Immature natural killer cell (primary cell): ENCODE measurements around the gene RCSD1. TPM values are rescaled to one million over a fixed set of nuclear protein-coding genes. Genes with fewer than 3 reads are reported as not detected.
"Not testable (repeated sequence)": the region's sequence is repeated elsewhere in the genome, so short reads cannot be mapped to it uniquely, and the experiment has no call there.

ENCODE experiments used
- DNase-seq, 3 donors: peaks; one replicate each; pipeline ENCODE4 v3.0.0; 2022; ENCODE audit warnings: mixed read lengths in 1 of 3
- H3K27ac Mint-ChIP-seq, 6 donors: one replicate each; pipeline ENCODE4 v1.8.0; 2020; ENCODE audit warnings: mixed read lengths in 6 of 6, mild to moderate bottlenecking in 5 of 6, inconsistent platforms in 4 of 6, moderate library complexity in 3 of 6
- H3K27me3 Mint-ChIP-seq, 3 donors: one replicate each; pipeline ENCODE4 v1.8.0; 2020 to 2021; ENCODE audit warnings: low read depth in 3 of 3, mild to moderate bottlenecking in 3 of 3, mixed read lengths in 3 of 3, moderate library complexity in 3 of 3, inconsistent platforms in 1 of 3
- H3K36me3 Mint-ChIP-seq, 3 donors: one replicate each; pipeline ENCODE4 v1.8.0; 2020; ENCODE audit warnings: mixed read lengths in 3 of 3, inconsistent platforms in 2 of 3, mild to moderate bottlenecking in 2 of 3
- H3K4me1 Mint-ChIP-seq, 2 donors: one replicate each; pipeline ENCODE4 v1.8.0; 2020; ENCODE audit warnings: inconsistent platforms in 2 of 2, mild to moderate bottlenecking in 2 of 2, mixed read lengths in 2 of 2, moderate library complexity in 1 of 2
- H3K4me3 Mint-ChIP-seq, 5 donors: one replicate each; pipeline ENCODE4 v1.8.0; 2020; ENCODE audit warnings: mild to moderate bottlenecking in 5 of 5, mixed read lengths in 5 of 5, inconsistent platforms in 3 of 5, moderate library complexity in 3 of 5
- H3K9me3 Mint-ChIP-seq, 6 donors: one replicate each; pipeline ENCODE4 v1.8.0; 2020; ENCODE audit warnings: mild to moderate bottlenecking in 6 of 6, mixed read lengths in 6 of 6, inconsistent platforms in 4 of 6, moderate library complexity in 3 of 6
- polyA plus RNA-seq, 3 donors: library from polyadenylated mRNA; unstranded; fragments of 300-500 nt; fragmentation: Illumina TruSeq; gene quantifications; one replicate each; pipeline ENCODE4 v1.2.3, GENCODE V29; 2021

RCSD1 gene
- polyA plus RNA-seq, 3 donors from 2014 or later: 96.2 to 179 (median 129) TPM

DNA sequence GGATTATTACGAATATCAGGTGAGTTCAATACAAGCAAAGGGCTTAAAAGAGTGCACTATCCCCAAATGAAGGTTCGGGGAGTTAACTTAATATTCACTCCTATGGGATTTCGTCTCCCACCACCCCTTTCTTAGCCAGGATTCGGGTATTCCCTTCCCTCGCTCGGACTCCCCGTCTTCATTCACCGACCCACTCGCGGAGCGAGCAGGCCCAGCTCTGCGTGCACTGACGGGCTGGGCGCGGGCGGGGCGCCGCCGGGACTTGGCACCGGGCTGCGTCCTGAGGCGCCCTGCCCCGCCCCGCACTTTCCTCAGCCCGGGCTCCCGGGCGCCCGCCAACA lies 84.0 kb downstream of the RCSD1 start:
- peak overlapping the region in 5 of 6 donors; percentile 5 to 95 (median 65) for H3K27ac Mint-ChIP-seq
- H3K27me3 Mint-ChIP-seq: peaks cover 19 to 43% (median 24%) of the 10 kb centered on the region in 3 donors
- peak overlapping the region; percentile 85 to 96 (median 95) for H3K4me3 Mint-ChIP-seq
- peaks cover 27 to 39% of the 10 kb centered on the region in 2 donors for H3K4me1 Mint-ChIP-seq
- DNase-seq: no peak
- H3K36me3 Mint-ChIP-seq: no peaks in the 10 kb centered on the region
- H3K9me3 Mint-ChIP-seq: peaks cover 0 to 3% (median 0%) of the 10 kb centered on the region in 6 donors

DNA sequence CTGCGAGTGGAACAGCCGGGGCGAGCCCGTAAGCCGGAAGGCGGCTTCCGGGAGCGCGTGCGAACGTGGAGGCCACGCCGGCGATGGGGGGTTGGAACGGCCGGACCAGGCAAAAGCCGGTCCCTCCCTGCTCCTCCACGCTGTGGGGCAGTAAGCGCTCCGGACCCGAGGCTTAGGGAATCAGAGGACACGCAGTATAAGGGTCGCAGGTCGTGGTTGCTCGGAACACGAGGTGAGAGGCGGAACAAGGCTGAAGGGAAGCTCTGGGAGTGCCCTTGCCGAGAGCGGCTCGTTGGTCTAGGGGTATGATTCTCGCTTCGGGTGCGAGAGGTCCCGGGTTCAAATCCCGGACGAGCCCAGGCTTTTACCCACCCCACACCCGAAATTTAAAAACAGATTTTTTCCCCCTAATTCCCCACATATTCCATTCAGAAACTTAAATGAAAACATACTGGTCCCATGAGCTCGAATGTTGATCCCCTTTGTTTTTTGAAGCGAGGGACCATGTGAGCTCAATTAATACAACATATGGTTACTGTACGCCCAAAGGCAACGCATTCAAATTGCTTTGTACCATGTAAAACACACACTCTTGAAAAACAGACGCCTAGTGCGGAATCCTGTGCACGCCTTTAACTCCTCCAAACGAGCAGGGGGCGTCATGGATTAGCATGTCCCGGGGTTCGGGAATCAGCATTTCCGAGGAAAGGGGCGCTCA lies 84.6 kb downstream of the RCSD1 start:
- Mint-ChIP-seq H3K9me3 (peaks cover 0 to 3% (median 0%) of the 10 kb centered on the region in 6 donors), H3K4me3 (peak overlapping the region; percentile 85 to 96 (median 95)), H3K4me1 (peaks cover 26 to 36% of the 10 kb centered on the region in 2 donors), H3K27ac (peak overlapping the region; percentile 67 to 93 (median 82)), H3K27me3 (peaks cover 19 to 43% (median 24%) of the 10 kb centered on the region in 3 donors), H3K36me3 (no peaks in the 10 kb centered on the region)
- DNase-seq: peak; percentile 84 to 90 (median 88)

DNA sequence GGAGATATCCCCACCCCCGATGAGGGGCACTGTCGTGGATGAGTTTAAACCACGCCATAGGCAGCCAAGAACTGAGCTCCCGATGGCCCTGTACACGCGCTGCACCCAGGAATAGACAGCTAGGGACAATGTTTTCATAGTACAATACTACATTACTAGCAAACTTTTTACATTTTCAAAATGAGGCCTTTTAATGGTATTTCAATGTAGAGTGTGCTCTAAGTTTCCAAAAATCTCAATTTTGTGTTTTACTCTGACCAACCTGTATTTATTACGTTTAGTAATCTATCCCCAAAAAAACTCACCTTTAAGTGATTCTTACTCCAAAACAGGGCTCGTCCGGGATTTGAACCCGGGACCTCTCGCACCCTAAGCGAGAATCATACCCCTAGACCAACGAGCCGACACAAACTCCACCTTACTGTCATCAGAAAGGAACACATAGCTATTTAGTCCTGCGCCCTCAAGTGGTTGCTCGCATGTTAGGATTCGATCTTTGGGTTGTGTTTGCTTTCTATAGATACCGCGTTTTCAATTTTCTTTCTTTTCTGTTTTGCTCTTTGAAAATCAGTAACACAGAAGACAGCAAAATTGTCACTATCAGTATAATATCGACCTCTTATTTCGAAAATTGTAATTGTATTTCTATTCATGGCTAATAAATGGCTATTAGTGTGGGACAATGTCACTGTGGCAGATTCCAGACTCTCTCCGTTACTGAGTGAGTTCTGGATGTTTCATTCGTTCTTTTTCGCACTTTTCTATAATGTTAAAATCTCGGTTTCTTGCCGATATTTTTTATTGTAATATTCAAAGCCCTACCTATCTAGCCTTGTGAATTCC lies 85.3 kb downstream of the RCSD1 start:
- no peaks in the 10 kb centered on the region for H3K36me3 Mint-ChIP-seq

DNA sequence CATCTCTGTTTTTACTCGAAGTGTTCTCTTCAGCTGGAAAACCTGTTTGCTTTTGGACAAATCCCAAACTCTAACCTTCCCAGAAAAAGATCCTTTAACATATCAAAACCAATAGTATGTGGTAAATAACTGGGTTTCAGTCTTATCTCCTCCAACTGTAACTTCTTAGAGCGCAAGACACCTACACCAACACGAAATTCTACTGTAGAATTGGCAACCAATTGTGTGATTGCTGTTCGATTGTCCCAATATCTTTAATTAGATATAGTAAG lies 85.9 kb downstream of the RCSD1 start:
- no peak for DNase-seq

More for the DNA sequence above, 85.3 kb downstream of the RCSD1 start:
- Mint-ChIP-seq H3K9me3 (peaks cover 0 to 3% (median 0%) of the 10 kb centered on the region in 6 donors), H3K27ac (peak overlapping the region; percentile 76 to 93 (median 86)), H3K4me3 (peak overlapping the region; percentile 85 to 96 (median 95)), H3K27me3 (peaks cover 19 to 43% (median 26%) of the 10 kb centered on the region in 3 donors), H3K4me1 (peaks cover 28 to 36% of the 10 kb centered on the region in 2 donors)
- peak; percentile 83 to 89 (median 87) for DNase-seq

DNA sequence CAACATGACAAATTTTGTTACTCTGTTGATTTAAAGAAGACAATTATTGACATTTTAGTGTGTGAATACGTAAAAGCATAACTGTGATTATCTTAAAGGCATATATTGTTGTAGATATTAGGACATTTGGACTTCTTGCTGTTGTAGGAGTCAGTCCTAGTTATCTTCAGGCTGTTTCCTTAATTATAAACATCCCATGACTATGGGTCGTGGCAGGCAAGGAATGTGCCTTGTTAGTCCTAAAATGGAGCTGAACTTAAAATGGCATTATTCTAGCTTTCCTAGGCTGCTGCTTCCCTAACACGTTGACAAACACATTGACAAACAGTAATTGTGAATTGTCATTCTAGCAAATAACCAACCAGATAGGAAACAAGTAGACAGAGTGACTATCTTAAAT lies 87.3 kb downstream of the RCSD1 start:
- peaks cover 21 to 43% (median 30%) of the 10 kb centered on the region in 3 donors for H3K27me3 Mint-ChIP-seq
- DNase-seq: no peak
- H3K4me3 Mint-ChIP-seq: peak overlapping the region; percentile 52 to 96 (median 89)
- H3K4me1 Mint-ChIP-seq: peaks cover 36 to 47% of the 10 kb centered on the region in 2 donors
- peak overlapping the region in 2 of 6 donors; percentile 15 to 46 for H3K27ac Mint-ChIP-seq
- no peaks in the 10 kb centered on the region for H3K36me3 Mint-ChIP-seq
- H3K9me3 Mint-ChIP-seq: peaks cover 0 to 3% (median 0%) of the 10 kb centered on the region in 6 donors

More for the DNA sequence above, 85.9 kb downstream of the RCSD1 start:
- H3K27ac Mint-ChIP-seq: peak overlapping the region; percentile 69 to 93 (median 86)
- peak overlapping the region; percentile 85 to 96 (median 95) for H3K4me3 Mint-ChIP-seq
- peaks cover 0 to 3% (median 0%) of the 10 kb centered on the region in 6 donors for H3K9me3 Mint-ChIP-seq
- H3K4me1 Mint-ChIP-seq: peaks cover 30 to 38% of the 10 kb centered on the region in 2 donors
- H3K36me3 Mint-ChIP-seq: no peaks in the 10 kb centered on the region
- H3K27me3 Mint-ChIP-seq: peaks cover 19 to 43% (median 27%) of the 10 kb centered on the region in 3 donors

DNA sequence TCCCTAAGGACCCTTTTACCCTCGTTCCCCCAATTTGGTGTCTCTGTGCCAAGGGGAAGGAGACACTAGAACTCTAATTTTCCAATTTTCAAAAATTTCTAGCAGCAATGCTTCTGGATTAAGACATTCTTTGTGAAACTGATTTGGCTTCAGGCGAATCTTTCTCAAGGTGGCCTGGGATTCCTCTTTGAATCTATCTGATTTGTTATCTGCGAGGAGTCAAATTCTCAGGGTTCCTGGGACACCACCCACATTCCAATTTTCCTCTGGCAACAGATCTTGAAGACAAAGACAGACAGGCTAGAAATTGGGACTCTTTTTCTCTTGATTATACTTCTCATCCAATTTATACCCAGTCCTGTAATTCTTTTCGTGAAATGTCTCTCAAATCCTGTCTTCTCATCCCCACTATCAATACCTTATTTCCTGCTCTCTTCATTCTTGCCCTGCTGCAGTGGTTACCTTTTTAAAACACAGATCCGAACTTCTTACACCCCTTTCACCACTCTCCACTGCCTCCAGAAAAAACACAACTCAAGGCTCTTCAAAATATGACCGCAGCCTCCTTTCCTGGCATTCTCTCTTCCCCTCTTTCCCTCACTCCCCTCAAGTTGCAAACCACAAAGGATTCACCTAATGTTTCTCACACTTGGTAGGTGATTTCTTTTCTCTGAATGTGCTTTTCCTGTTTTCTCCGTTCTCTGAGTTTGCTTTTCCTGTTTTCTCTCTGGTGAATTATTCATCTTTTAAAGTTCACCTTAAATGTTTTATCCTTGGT lies 89.1 kb downstream of the RCSD1 start:
- Mint-ChIP-seq H3K36me3 (no peaks in the 10 kb centered on the region), H3K27me3 (peaks cover 15 to 28% (median 24%) of the 10 kb centered on the region in 3 donors), H3K9me3 (peaks cover 0 to 3% (median 0%) of the 10 kb centered on the region in 6 donors), H3K4me1 (peaks cover 34 to 48% of the 10 kb centered on the region in 2 donors), H3K27ac (no peak overlapping the region), H3K4me3 (no peak overlapping the region)
- DNase-seq: no peak

DNA sequence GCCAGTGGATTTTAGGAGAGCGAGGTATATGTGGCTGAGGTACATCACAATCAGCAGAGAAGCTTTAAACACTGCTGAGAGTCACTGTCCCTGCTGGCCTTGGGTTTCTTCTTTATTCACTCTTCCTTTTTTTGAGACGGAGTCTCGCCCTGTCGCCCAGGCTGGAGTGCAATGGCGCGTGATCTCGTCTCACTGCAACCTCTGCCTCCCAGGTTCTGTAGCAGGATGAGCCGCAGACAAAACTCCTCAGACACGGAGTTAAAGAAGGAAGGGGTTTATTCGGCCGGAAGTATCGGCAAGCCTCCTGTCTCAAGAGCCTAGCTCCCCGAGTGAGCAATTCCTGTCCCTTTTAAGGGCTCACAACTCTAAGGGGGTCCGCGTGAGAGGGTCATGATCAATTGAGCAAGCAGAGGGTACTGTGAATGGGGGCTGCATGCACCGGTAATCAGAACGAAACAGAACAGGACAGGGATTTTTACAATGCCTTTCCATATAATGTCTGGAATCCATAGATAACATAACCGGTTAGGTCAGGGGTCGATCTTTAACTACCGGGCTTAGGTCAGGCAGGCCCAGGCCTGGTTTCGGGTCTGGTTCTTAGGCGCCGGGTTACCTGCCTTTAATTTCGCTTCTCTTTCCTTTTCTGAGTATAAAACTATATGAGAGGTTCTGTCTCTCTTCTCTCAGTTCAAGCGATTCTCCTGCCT lies 89.8 kb downstream of the RCSD1 start:
- DNase-seq: not testable (repeated sequence)
- Mint-ChIP-seq H3K27ac (peak overlapping the region in 1 of 6 donors; percentile 37), H3K4me1 (peaks cover 31 to 43% of the 10 kb centered on the region in 2 donors)

DNA sequence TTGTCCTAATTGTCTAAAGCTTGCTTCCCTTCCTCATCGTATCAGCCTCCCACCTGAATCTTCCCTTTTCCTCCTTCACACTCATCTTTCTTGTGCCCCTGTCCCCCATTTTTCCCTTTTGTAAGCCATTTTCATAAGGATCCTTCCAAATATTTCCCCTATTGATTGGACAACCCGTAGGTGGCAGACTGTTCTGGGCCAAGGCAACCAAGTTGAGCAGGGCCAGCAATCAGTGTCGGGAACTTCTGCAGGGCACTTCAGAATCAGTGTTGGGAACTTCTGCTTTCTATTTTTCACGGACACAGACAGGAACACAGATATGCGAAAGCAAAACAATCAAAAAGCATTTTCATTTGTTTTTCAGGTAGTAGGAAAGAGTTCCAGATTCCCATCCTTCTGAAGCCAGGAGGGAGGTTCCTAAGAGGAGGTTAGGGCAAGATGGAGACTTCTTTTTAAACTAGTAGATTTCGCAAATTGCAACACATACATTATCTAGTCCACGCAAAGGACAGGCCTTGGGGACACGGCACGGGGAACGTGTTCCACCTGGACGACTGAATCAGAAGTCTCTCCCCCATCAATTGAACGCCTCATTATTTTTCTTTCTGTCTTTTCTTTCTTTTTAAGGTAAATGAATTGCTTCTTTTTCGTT lies 91.1 kb downstream of the RCSD1 start:
- Mint-ChIP-seq H3K36me3 (peaks cover 0 to 8% (median 0%) of the 10 kb centered on the region in 3 donors), H3K4me1 (peaks cover 22 to 30% of the 10 kb centered on the region in 2 donors), H3K9me3 (no peaks in the 10 kb centered on the region), H3K27me3 (peaks cover 2 to 14% (median 9%) of the 10 kb centered on the region in 3 donors), H3K27ac (peak overlapping the region; percentile 41 to 77 (median 63)), H3K4me3 (peak overlapping the region; percentile 90 to 98 (median 96))
- DNase-seq: no peak

More for the DNA sequence above, 89.8 kb downstream of the RCSD1 start:
- H3K36me3 Mint-ChIP-seq, H3K9me3 Mint-ChIP-seq, H3K4me3 Mint-ChIP-seq: not testable (repeated sequence)
- peaks cover 9 to 20% (median 19%) of the 10 kb centered on the region in 3 donors for H3K27me3 Mint-ChIP-seq

DNA sequence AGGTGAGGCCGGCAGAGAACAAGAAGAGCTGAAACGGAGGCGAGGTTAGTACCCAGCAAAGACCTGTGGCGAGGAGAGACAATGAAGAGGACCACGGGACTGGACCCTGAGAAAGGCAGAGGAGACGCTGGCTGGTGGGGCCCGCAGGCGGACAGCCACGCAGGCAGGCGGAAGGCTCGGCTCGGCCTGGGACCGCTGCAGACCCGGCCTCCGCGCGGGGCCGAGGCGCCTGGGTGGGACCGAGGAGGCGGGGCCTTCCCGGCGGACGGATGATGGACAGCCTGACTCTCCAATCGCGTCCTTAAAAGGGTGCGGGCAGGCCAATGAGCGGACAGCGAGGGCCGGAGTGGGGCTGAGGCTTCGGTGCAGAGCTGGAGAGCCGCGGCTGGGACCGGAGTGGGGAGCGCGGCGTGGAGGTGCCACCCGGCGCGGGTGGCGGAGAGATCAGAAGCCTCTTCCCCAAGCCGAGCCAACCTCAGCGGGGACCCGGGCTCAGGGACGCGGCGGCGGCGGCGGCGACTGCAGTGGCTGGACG lies 91.7 kb downstream of the RCSD1 start, which contains the start of gene MPZL1:
Gene MPZL1 (plus strand): TSS at position 366 of the 535 bp plus-strand sequence. CDS start 170 bp downstream, outside the sequence.
- H3K27ac Mint-ChIP-seq: peak within 1 kb of the TSS; percentile 68 to 88 (median 76)

DNA sequence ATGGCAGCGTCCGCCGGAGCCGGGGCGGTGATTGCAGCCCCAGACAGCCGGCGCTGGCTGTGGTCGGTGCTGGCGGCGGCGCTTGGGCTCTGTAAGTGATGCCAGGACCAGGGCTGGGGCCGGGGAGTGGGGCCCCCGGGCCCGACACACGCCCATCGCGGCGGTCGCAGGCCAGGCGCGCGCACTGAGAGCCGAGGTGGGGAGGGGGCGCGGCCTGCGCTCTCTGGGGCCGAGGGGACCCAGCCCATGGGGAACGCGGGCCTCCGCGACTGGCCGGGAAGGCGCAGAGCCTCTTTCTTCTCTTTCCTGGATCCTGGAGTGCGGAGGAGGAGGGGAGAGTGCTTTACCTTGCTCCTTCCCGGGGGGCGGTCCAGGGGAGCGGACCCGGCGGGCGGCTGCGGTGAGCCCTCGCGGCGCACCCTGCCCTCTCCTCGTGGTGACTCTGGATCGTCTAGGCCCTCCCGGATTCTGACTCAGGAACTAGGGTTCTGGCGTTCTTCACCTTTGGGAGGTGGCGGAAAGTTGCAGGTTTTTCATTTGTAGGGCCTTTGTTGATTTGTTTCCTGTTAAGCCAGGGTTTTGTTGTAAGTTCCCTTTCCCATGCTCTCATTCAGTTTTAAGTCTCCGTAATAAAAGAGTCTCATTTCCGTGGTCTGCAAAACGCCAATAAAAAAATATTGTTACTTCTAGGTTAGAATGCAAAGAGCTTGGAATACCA lies 92.3 kb downstream of the RCSD1 start:
- DNase-seq: peak in 2 of 3 donors; percentile 19 to 27
- Mint-ChIP-seq H3K27me3 (peaks cover 0 to 15% (median 2%) of the 10 kb centered on the region in 3 donors), H3K9me3 (no peaks in the 10 kb centered on the region), H3K4me3 (peak overlapping the region; percentile 90 to 98 (median 96)), H3K36me3 (peaks cover 0 to 12% (median 0%) of the 10 kb centered on the region in 3 donors), H3K27ac (peak overlapping the region in 4 of 6 donors; percentile 7 to 77 (median 46)), H3K4me1 (peaks cover 17 to 23% of the 10 kb centered on the region in 2 donors)

More for the DNA sequence above, 91.7 kb downstream of the RCSD1 start, which contains the start of gene MPZL1:
- H3K36me3 Mint-ChIP-seq: peaks cover 0 to 10% (median 0%) of the 10 kb centered on the region in 3 donors
- H3K27me3 Mint-ChIP-seq: peaks cover 2 to 15% (median 5%) of the 10 kb centered on the region in 3 donors
- peak within 1 kb of the TSS; percentile 90 to 98 (median 96) for H3K4me3 Mint-ChIP-seq
- H3K9me3 Mint-ChIP-seq: no peaks in the 10 kb centered on the region
- DNase-seq: peak; percentile 92 to 94 (median 93)
- H3K4me1 Mint-ChIP-seq: peaks cover 22 to 29% of the 10 kb centered on the region in 2 donors

DNA sequence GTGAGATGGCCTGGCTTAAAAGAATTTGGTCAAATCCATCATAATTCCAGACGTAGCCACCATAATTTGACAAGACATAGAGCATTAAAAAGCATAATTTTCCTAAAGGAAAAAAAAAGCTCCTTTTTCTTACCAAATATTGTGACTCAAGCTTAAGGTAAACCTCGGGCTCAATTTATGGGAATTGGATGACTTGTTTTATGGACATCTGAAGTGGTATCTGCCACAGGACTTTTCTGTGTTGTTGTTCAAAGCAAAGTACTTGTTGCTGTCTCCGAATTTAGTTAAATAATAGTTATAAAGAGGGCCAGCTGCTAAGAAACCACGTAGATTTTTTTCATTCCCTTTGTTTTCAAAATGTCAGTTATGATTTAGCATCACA lies 92.8 kb downstream of the RCSD1 start:
- H3K27me3 Mint-ChIP-seq: peaks cover 0 to 15% (median 2%) of the 10 kb centered on the region in 3 donors
- H3K36me3 Mint-ChIP-seq: peaks cover 0 to 15% (median 0%) of the 10 kb centered on the region in 3 donors
- peak overlapping the region in 3 of 6 donors; percentile 7 to 75 (median 32) for H3K27ac Mint-ChIP-seq
- DNase-seq: no peak
- H3K4me1 Mint-ChIP-seq: peaks cover 17 to 22% of the 10 kb centered on the region in 2 donors
- H3K9me3 Mint-ChIP-seq: no peaks in the 10 kb centered on the region
- peak overlapping the region; percentile 83 to 97 (median 88) for H3K4me3 Mint-ChIP-seq
